GM19025 (cell line): ENCODE data around the gene TAS2R41.
"Not testable (repeated sequence)": the region's sequence is repeated elsewhere in the genome, so short reads cannot be mapped to it uniquely, and the experiment has no call there.

Experiments
- ATAC-seq: cut with Tn5 transposase; IDR thresholded peaks from one replicate; pipeline ENCODE4 v1.9.1; 2021; ENCODE audit warnings: mild to moderate bottlenecking, low read depth, moderate library complexity; ENCODE audit not compliant: unreplicated experiment

The TAS2R41 gene

GRCh38 chr7:143455942-143456341 is 21.7 kb upstream of the TAS2R41 start:
- no peak for ATAC-seq

GRCh38 chr7:143456992-143457793 is 20.5 kb upstream of the TAS2R41 start:
- no peak for ATAC-seq

GRCh38 chr7:143458263-143458662 is 19.4 kb upstream of the TAS2R41 start:
- peak; percentile 74 for ATAC-seq

- ATAC-seq = no peak
Measured at GRCh38 chr7:143458681-143459080, 19.0 kb upstream of the TAS2R41 start.

GRCh38 chr7:143459359-143459758 is 18.3 kb upstream of the TAS2R41 start:
- no peak for ATAC-seq

GRCh38 chr7:143460271-143460979 is 17.2 kb upstream of the TAS2R41 start:
- no peak for ATAC-seq

- no peak for ATAC-seq
Measured at GRCh38 chr7:143462045-143462444, 15.6 kb upstream of the TAS2R41 start.

- no peak for ATAC-seq
Measured at GRCh38 chr7:143463556-143463955, 14.1 kb upstream of the TAS2R41 start.

- no peak for ATAC-seq
Measured at GRCh38 chr7:143463957-143464356, 13.7 kb upstream of the TAS2R41 start.

- ATAC-seq = no peak
Measured at GRCh38 chr7:143467724-143468123, 9.9 kb upstream of the TAS2R41 start.

GRCh38 chr7:143472071-143472689 is 5.5 kb upstream of the TAS2R41 start:
- not testable (repeated sequence) for ATAC-seq

- no peak for ATAC-seq
Measured at GRCh38 chr7:143479055-143479766, 1.5 kb downstream of the TAS2R41 start.

- no peak for ATAC-seq
Measured at GRCh38 chr7:143480501-143480900, 2.8 kb downstream of the TAS2R41 start.

GRCh38 chr7:143484119-143484518 is 6.4 kb downstream of the TAS2R41 start:
- no peak for ATAC-seq

GRCh38 chr7:143485094-143485493 is 7.4 kb downstream of the TAS2R41 start:
- no peak for ATAC-seq

- ATAC-seq = no peak
Measured at GRCh38 chr7:143485500-143485899, 7.8 kb downstream of the TAS2R41 start.

- not testable (repeated sequence) for ATAC-seq
Measured at GRCh38 chr7:143486266-143486665, 8.6 kb downstream of the TAS2R41 start.

- ATAC-seq = no peak
Measured at GRCh38 chr7:143487061-143487460, 9.4 kb downstream of the TAS2R41 start.

GRCh38 chr7:143487566-143487965 is 9.9 kb downstream of the TAS2R41 start:
- peak; percentile 59 for ATAC-seq

- ATAC-seq = no peak
Measured at GRCh38 chr7:143490717-143491306, 13.1 kb downstream of the TAS2R41 start.
